T-helper 1 cell treated with Interleukin-12 subunit alpha and Interleukin-12 subunit beta and Interleukin-4 antibody, amounts not matched to agents 30 μg/mL and 1 μg/mL, for 36 hours (primary cell): ENCODE measurements around the gene SLC35E2B.
"Not testable (repeated sequence)": the region's sequence is repeated elsewhere in the genome, so short reads cannot be mapped to it uniquely, and the experiment has no call there.

ENCODE experiments used
- H3K27ac Mint-ChIP-seq: one replicate; pipeline ENCODE4 v1.8.0; 2021; ENCODE audit warnings: mild to moderate bottlenecking, mixed read lengths
- H3K27me3 Mint-ChIP-seq: one replicate; pipeline ENCODE4 v1.8.0; 2021; ENCODE audit warnings: low read depth, mixed read lengths
- H3K36me3 Mint-ChIP-seq: one replicate; pipeline ENCODE4 v1.8.0; 2021; ENCODE audit warnings: low read depth, mixed read lengths
- H3K4me1 Mint-ChIP-seq: one replicate; pipeline ENCODE4 v1.8.0; 2021; ENCODE audit warnings: low read depth, mixed read lengths
- H3K4me3 Mint-ChIP-seq: one replicate; pipeline ENCODE4 v1.8.0; 2021; ENCODE audit warnings: mild to moderate bottlenecking, moderate library complexity, mixed read lengths
- H3K9me3 Mint-ChIP-seq: one replicate; pipeline ENCODE4 v1.8.0; 2021; ENCODE audit warnings: mixed read lengths

Gene SLC35E2B

DNA sequence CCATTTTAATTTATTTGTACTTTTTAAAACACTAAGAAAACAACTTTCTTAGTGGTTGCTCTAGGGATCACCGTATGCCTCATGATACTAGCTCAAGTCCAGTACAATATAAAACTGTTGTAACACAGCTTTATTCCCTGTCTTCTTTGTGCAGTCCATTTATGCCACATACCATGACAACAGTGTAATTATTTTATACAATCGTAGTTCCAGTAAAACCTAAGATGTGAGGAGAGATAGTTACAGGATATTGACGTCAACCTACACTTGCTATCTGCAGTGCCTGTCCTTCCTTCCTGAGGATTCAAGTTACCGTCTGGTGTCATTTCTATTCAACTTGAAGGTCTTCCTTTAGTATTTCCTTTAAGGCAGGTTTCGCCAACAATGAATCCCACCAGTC is 46.3 kb downstream of the SLC35E2B start:
- not testable (repeated sequence) for H3K4me1 Mint-ChIP-seq, H3K4me3 Mint-ChIP-seq, H3K9me3 Mint-ChIP-seq, H3K27ac Mint-ChIP-seq, H3K27me3 Mint-ChIP-seq
- peaks cover 34% of the 10 kb centered on the region for H3K36me3 Mint-ChIP-seq

DNA sequence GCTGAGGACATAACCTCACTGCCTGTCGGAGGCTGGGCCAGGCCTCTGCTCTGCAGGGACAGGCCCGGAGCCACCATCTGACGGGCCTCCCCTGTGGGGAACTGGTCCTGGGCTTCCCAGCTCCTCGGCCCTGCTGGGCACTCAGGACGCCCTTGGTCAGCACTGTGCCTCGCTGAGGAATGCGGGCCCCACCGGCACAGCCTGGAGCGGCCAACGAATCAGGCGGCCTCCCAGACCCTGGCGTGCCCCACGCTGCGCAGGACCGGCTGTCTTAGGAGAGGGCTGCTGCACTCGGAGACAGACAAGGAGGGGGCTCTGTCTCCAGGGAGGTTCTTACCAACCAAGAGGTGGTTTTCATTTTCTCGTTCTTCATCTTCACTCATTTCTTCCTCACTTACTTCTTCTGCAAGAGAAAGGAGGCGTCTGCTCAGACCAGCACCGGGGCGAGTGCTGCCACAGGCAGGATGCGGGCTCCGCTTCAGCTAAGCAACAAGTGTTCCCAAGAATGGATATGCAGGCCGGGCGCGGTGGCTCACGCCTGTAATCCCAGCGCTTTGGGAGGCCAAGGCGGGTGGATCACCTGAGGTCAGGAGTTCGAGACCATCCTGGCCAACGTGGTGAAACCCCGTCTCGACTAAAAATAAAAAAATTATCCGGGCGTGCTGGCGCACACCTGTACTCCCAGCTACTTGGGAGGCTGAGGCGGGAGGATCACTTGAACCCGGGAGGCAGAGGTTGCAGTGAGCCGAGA is 51.7 kb downstream of the SLC35E2B start:
- not testable (repeated sequence) for H3K27ac Mint-ChIP-seq, H3K4me3 Mint-ChIP-seq, H3K9me3 Mint-ChIP-seq, H3K36me3 Mint-ChIP-seq, H3K4me1 Mint-ChIP-seq, H3K27me3 Mint-ChIP-seq

DNA sequence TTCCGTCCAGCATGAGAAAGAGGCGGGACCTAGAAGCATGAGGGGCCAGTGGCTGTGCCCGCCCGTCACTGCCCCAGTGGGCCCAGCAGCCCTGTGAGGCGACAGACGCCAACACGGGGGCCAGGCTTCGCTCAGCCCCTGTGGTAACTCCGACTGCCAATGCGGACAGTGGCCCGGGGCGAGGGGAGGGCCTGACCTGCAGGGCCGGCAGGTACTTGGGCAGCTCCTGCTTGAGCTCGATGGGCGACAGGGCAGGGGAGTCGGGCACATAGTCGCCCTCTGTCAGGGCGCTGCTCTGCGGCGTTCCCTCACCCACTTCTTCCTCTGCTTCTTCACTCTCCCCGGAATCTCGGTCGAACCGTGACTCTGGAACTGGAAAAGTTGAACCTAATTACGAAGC is 52.5 kb downstream of the SLC35E2B start:
- H3K27ac Mint-ChIP-seq, H3K36me3 Mint-ChIP-seq, H3K4me1 Mint-ChIP-seq, H3K9me3 Mint-ChIP-seq, H3K4me3 Mint-ChIP-seq, H3K27me3 Mint-ChIP-seq: not testable (repeated sequence)

DNA sequence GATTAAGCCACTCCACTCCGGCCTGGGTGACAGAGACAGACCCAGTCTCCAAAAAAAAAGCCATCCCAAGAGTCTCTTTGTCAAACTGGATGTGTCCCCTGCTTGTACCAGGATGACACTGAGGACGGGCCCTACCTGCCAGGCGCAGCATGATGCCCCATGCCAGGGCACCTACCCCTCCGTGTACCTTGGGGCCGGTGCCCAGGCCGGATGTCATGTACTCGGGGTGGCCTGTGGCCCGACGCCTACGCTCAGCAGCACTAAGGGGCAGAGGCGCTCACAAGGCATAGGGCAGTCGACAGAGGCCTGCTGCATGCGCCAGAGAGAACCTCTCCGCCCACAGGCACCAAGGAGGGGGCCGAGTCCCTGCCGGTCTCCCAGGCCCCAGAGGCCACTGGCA is 53.2 kb downstream of the SLC35E2B start:
- H3K9me3 Mint-ChIP-seq, H3K4me3 Mint-ChIP-seq, H3K27me3 Mint-ChIP-seq, H3K36me3 Mint-ChIP-seq, H3K4me1 Mint-ChIP-seq, H3K27ac Mint-ChIP-seq: not testable (repeated sequence)

DNA sequence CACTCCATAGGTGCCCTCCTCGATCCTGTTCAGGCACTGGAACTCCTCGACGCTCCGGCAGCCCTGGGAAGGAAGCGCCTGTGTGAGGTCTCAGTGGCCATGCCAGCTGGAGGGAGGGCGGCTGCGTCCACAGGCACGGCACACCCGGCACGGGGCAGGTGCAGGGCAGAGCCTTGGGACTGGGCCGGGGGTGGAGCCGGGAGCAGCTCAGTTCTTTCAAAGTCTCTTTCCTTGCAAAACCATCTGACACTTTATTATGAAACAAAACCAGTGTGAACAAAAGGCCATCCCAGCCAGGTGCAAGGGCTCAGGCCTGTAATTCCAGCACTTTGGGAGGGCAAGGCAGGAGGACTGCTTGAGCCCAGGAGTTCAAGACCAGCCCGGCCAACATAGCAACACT is 54.1 kb downstream of the SLC35E2B start:
- H3K4me1 Mint-ChIP-seq, H3K9me3 Mint-ChIP-seq, H3K36me3 Mint-ChIP-seq, H3K27ac Mint-ChIP-seq, H3K27me3 Mint-ChIP-seq, H3K4me3 Mint-ChIP-seq: not testable (repeated sequence)

DNA sequence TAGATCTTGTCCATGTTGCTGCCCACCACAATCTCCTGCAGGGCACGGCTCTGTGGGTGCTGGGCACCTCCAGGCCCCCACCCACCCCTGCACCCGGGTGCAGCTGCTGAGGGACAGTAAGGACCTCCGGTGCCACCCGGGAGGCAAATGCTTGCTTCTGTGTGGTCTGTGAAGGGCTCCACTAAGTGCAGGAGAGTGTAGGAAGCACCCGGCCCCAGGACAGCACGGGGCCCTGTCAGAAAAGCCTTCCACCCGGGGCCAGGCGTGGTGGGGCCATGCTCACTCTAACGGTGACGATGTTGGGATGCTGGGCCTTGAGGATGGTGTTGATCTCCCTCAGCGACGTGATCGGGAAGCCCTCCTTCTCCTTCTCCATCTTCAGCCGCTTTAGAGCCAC is 55.1 kb downstream of the SLC35E2B start:
- not testable (repeated sequence) for H3K36me3 Mint-ChIP-seq, H3K27me3 Mint-ChIP-seq, H3K27ac Mint-ChIP-seq, H3K4me3 Mint-ChIP-seq, H3K4me1 Mint-ChIP-seq, H3K9me3 Mint-ChIP-seq

DNA sequence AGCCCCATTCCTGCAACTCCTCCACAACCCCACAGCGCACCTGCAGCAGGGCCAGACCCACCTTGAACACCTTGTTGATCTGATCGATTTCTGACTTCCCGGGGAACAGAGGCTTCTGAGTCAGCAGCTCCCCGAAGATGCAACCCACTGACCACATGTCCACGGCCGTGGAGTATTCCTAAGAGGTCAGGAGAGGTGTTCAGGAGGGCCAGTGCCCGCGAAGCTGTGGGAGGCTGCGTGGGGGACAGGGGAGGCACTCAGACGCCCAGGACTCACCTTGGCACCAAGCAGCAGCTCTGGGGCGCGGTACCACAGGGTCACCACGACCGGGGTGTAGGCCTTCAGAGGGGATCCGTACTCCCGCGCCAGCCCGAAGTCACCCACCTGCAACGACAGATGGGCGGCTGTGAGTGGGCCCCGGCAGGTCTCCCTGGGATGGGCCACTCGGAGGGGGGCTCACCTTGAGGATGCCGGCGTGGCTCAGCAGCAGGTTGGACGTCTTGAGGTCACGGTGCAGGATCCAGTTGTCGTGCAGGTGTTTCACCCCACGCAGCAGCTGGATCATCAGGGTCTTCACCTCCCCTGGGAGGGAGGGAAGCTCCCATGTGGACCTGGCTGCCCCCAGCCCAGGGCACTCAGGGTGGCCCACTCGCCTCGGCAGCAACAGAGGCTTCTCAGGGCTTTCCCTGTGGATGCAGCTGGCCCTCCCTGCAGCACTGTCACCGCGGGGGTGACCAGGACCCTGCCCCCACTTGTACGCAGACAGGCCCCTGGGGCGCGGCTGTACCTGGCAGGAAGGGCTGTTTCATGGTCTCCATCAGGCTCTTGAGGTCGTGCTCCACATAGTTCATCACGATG is 55.7 kb downstream of the SLC35E2B start:
- H3K36me3 Mint-ChIP-seq, H3K27me3 Mint-ChIP-seq, H3K4me1 Mint-ChIP-seq, H3K4me3 Mint-ChIP-seq, H3K9me3 Mint-ChIP-seq, H3K27ac Mint-ChIP-seq: not testable (repeated sequence)

DNA sequence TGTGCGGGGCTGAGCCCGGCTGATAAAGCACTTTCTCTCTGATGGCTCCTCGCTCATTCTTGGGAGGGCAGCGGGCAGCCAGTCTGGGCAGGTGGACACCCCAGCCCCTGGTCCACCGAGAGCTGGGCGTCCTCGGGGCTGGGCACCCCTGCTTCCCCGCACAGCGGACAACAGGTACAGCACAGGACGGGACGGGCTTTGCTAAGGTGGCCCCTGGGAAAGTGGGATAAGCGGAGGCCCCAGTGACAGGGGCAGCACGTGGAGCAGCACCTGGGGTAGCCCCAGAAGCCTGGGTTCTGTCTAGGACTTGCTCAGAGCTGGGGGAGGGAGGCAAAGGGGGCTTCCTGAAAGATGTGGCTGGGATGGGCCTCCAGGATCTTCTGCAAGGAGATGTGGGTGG is 58.0 kb downstream of the SLC35E2B start:
- not testable (repeated sequence) for H3K27ac Mint-ChIP-seq, H3K36me3 Mint-ChIP-seq, H3K4me3 Mint-ChIP-seq, H3K27me3 Mint-ChIP-seq, H3K4me1 Mint-ChIP-seq, H3K9me3 Mint-ChIP-seq

DNA sequence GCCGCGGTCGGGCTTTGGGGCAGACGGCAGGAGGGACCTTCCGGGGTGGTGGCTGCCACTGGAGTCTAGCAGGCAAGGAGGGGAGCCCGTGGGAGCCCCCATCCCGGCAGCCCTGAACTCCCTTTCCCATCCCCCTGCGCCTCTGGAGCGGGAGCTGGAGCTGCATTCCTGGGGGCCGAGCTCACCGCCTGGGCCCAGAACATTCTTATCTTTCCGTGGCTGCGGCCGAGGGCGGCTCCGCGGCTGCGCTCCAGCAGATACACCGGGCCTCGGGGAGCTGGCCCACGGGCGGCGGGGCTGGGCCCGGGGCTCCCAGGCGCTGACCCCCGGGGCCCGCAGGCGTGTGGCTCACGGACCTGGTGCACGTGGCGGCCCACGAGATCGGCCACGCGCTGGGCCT is 59.2 kb downstream of the SLC35E2B start:
- H3K27ac Mint-ChIP-seq, H3K27me3 Mint-ChIP-seq, H3K4me1 Mint-ChIP-seq, H3K4me3 Mint-ChIP-seq, H3K9me3 Mint-ChIP-seq, H3K36me3 Mint-ChIP-seq: not testable (repeated sequence)

DNA sequence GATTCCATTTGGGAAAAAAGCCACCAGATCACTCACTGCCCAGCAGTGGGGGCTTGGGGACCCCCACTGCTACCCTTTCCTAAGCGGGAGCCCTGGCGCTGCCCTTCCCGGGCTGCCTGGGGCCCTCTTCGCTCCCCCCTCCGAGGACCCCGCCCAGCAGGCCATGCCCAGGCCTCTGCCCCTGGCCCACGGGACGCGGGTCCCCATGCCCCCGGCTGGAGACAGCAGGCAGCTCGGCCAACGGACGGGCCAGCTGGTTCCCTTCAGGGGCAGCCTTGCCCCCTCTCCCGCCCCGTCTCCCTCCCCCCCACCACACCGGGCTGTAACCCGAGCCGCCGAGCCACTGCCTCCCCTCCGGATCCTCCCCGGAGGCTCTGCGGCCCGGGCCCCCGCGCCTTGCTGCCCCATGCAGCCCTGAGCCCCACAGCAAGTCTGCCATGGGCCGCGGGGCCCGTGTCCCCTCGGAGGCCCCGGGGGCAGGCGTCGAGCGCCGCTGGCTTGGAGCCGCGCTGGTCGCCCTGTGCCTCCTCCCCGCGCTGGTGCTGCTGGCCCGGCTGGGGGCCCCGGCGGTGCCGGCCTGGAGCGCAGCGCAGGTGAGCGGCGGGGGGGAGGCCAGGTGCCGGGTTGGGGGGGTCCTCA is 60.7 kb downstream of the SLC35E2B start, which contains the start of gene MMP23B:
TSS of gene MMP23B (plus strand) at position 392 of the 639 bp plus-strand sequence. CDS start at position 438, 46 bp downstream.
- H3K4me3 Mint-ChIP-seq = no peak within 1 kb of the TSS
- peaks cover 8% of the 10 kb centered on the region for H3K27me3 Mint-ChIP-seq
- peaks cover 2% of the 10 kb centered on the region for H3K4me1 Mint-ChIP-seq
- peak within 1 kb of the TSS; percentile 63 for H3K27ac Mint-ChIP-seq
- H3K36me3 Mint-ChIP-seq = peaks cover 2% of the 10 kb centered on the region
- H3K9me3 Mint-ChIP-seq = no peaks in the 10 kb centered on the region

DNA sequence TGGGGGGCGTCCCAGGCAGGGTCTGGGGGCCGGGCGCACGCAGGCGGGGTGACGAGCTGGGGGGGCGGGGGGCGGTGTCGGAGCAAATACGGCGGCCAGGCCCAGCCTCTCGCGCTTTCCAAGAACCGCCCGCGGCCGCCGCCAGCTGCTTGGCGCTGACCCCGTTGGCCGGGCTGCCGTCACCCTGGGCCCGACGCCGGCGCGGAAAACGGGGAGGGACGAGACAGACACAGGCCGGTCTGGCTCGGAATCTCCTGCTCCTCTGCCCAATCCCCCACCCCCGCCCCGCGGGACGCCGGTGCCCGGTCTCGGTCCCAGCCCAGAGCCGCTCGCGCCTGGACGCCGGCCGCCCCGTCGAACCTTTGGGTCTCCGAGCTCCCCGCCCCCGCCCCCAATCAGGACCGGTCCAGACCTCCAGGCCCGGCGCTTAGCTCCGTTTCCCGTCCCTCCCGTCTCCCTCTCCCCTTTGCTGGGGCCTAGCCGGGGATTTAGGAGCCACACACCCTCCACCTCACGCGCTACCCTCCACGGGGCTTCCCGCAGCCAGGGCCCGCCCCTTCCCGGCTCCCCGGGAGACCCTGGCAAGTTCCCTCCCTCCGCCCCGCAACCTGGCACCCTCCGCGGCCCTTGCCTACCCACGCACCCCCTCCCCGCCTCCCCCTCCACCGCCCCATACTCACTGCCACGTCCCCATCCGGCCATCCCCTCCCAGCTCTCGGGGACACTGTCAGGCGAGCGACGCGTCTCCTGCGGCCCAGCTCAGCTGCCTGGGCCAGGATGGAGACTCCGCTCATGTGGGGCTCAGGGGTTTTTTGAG is 61.4 kb downstream of the SLC35E2B start:
- H3K4me1 Mint-ChIP-seq = peaks cover 2% of the 10 kb centered on the region
- peak overlapping the region; percentile 63 for H3K27ac Mint-ChIP-seq
- peaks cover 8% of the 10 kb centered on the region for H3K27me3 Mint-ChIP-seq
- no peak overlapping the region for H3K4me3 Mint-ChIP-seq
- no peaks in the 10 kb centered on the region for H3K9me3 Mint-ChIP-seq
- H3K36me3 Mint-ChIP-seq = peaks cover 2% of the 10 kb centered on the region

DNA sequence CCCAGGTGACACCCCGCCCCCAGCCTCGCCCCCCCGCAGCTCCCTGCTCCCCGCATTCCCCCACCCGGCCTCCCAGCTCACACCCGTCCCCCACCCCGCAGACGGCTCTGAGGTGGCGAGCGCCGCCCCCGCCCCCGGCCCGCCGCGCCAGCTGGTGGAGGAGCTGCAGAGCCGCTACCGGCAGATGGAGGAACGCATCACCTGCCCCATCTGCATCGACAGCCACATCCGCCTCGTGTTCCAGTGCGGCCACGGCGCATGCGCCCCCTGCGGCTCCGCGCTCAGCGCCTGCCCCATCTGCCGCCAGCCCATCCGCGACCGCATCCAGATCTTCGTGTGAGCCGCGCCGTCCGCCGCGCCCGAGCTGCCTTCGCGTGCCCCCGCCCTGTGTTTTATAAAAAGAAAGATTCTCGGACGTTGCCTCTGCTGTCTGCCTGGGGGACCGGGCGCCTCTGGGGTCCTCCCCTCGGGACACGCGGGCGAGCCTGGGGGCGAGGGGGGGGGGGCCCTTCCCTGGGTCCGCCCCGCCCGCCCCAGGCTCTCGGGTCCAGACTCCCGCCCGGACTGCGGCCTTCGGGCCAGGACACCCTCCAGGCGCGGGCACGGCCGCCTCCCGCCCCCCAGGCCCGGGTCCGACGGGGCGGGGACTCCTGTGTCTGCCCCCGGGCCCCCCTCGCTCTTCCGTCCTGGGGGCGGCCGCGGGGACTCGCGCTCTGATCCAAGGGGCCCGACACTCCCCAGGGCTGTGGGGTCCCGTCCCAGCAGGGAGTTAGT is 62.2 kb downstream of the SLC35E2B start:
- Mint-ChIP-seq H3K9me3 (no peaks in the 10 kb centered on the region), H3K36me3 (peaks cover 2% of the 10 kb centered on the region), H3K27me3 (peaks cover 8% of the 10 kb centered on the region), H3K27ac (peak overlapping the region; percentile 87), H3K4me1 (peaks cover 2% of the 10 kb centered on the region), H3K4me3 (peak overlapping the region; percentile 82)

DNA sequence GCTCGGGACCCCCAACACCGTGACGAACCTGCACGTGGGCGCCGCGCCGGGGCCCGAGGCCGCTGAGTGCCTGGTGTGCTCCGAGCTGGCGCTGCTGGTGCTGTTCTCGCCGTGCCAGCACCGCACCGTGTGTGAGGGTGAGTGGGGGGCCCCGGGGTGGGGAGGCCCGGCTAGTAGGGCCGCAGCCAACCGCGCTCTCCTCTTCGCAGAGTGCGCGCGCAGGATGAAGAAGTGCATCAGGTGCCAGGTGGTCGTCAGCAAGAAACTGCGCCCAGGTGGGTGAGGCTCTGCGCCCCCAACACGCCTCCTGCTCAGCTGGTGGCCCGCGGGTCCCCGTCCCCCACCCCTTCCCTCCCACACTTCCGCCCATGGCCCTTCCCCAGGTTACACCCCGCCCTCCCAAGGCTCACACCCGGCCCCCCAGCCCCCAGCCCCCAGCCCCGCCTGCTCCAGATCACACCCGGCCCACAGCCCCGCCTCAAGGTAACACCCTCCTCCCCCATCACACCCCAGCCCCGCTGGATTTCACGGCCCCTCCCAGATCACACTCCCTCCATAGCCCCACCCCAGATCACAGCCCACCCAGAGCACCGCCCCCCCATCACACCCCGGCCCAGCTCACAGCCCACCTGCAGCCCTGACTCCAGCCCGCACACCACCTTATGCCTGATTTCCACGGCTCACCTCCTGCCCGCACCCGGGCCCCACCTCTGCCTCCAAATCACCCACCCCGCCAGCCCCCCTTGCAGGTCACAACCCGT is 63.0 kb downstream of the SLC35E2B start:
- peak overlapping the region; percentile 87 for H3K27ac Mint-ChIP-seq
- H3K4me3 Mint-ChIP-seq = peak overlapping the region; percentile 74
- peaks cover 2% of the 10 kb centered on the region for H3K36me3 Mint-ChIP-seq
- H3K9me3 Mint-ChIP-seq = no peaks in the 10 kb centered on the region
- H3K27me3 Mint-ChIP-seq = peaks cover 8% of the 10 kb centered on the region
- peaks cover 2% of the 10 kb centered on the region for H3K4me1 Mint-ChIP-seq
